Esophagus squamous epithelium (tissue), 5 donors: Measurements from ENCODE around the gene SPARCL1. TPM values are rescaled to one million over a fixed set of nuclear protein-coding genes. Genes with fewer than 3 reads are reported as not detected.

Experiments used
- DNase-seq: peaks from one replicate; lab custom pipeline; 2025; lab: John Stamatoyannopoulos, UW
- H3K27ac ChIP-seq, 4 donors: fragments of 200-600 bp; sonication (generic); one replicate each; pipeline ENCODE4 v1.5.1; 2016 to 2019; ENCODE audit warnings: mild to moderate bottlenecking in 1 of 4
- H3K27me3 ChIP-seq, 4 donors: fragments of 200-600 bp; sonication (generic); 1 replicate in 3 of 4; 2 replicates in 1 of 4; pipeline versions ENCODE4 v1.5.1 to v1.6.0; 2017 to 2021; ENCODE audit warnings: antibody characterized with exemption in 1 of 4
- H3K36me3 ChIP-seq, 3 donors: fragments of 200-600 bp; sonication (generic); one replicate each; pipeline ENCODE4 v1.5.1; 2016 to 2019
- H3K4me1 ChIP-seq, 3 donors: fragments of 200-600 bp; sonication (generic); one replicate each; pipeline ENCODE4 v1.5.1; 2017 to 2019
- H3K4me3 ChIP-seq, 4 donors: fragments of 200-600 bp; sonication (generic); 1 replicate in 3 of 4; 2 replicates in 1 of 4; pipeline ENCODE4 v1.5.1; 2016 to 2019; ENCODE audit warnings: mild to moderate bottlenecking in 2 of 4, moderate library complexity in 1 of 4
- H3K9me3 ChIP-seq, 3 donors: fragments of 200-600 bp; sonication (generic); one replicate each; pipeline ENCODE4 v1.5.1; 2016 to 2019
- CTCF ChIP-seq, 6 experiments: fragments of 450-650 bp in 4 of 6; fragments of 200-600 bp in 2 of 6; sonication (generic) in 2 of 6; IDR thresholded peaks; one replicate each; pipeline ENCODE4 v1.5.1; 2016 to 2019; ENCODE audit warnings: antibody characterized with exemption in 6 of 6, mild to moderate bottlenecking in 4 of 6, moderate library complexity in 4 of 6
- POLR2A ChIP-seq, 4 donors: fragments of 450-650 bp; IDR thresholded peaks; one replicate each; pipeline ENCODE4 v1.6.1; 2017; ENCODE audit warnings: antibody characterized with exemption in 4 of 4, mild to moderate bottlenecking in 4 of 4, moderate library complexity in 3 of 4
- WGBS, 2 donors: methylation state at CpG; one replicate each; pipeline ENCODE4 v1.1.5; 2018; 5-methylcytosine and 5-hydroxymethylcytosine counted together
- intact Hi-C: fragments of 100-400 bp; cut with DNase I; formaldehyde crosslinking; loops from one replicate; pipeline ENCODE4 v1.15.0; 2022
- total RNA-seq, 4 donors: library from RNA; depleted of rRNA; stranded (reverse); fragments of >200 nt; gene quantifications; one replicate each; pipeline ENCODE4 v1.1.0, GENCODE V29; 2016
- donor health status: DM: yes; HTN: yes; CAD: no.

Gene SPARCL1
- total RNA-seq, 4 donors from 2014 or later = 37.3 to 450 (median 131) TPM

GRCh38 chr4:87525636-87526295 is 3.4 kb downstream of the SPARCL1 start:
- WGBS, 2 donors = 15 to 33% methylated on average over 3 of the region's 3 CpGs
- no peaks in the 10 kb centered on the region for H3K9me3 ChIP-seq
- TF ChIP-seq POLR2A (IDR thresholded peaks at IDR 0.05) = peak in 3 of 4 donors; percentile 15 to 46 (median 26)
- no peak for TF ChIP-seq CTCF (IDR thresholded peaks at IDR 0.05)
- H3K27me3 ChIP-seq = no peaks in the 10 kb centered on the region
- no peak for DNase-seq
- H3K27ac ChIP-seq = peak overlapping the region; percentile 79 to 96 (median 92)
- peak overlapping the region; percentile 19 to 60 (median 46) for H3K4me3 ChIP-seq
- intact Hi-C loops = no loop called here
- peaks cover 0 to 4% (median 0%) of the 10 kb centered on the region in 3 donors for H3K36me3 ChIP-seq
- H3K4me1 ChIP-seq = peaks cover 25 to 96% (median 45%) of the 10 kb centered on the region in 3 donors

GRCh38 chr4:87524456-87524855 is 4.7 kb downstream of the SPARCL1 start:
- TF ChIP-seq CTCF (IDR thresholded peaks at IDR 0.05) (peak in 1 of 6 experiments; percentile 6), POLR2A (IDR thresholded peaks at IDR 0.05) (no peak)
- H3K4me1 ChIP-seq = peaks cover 25 to 95% (median 40%) of the 10 kb centered on the region in 3 donors
- DNase-seq = no peak
- H3K9me3 ChIP-seq = no peaks in the 10 kb centered on the region
- peaks cover 0 to 4% (median 0%) of the 10 kb centered on the region in 3 donors for H3K36me3 ChIP-seq
- H3K4me3 ChIP-seq = peak overlapping the region in 3 of 4 donors; percentile 8 to 60 (median 48)
- H3K27ac ChIP-seq = peak overlapping the region; percentile 79 to 96 (median 92)
- H3K27me3 ChIP-seq = no peaks in the 10 kb centered on the region
- 61 to 84% methylated on average over 2 of the region's 2 CpGs for WGBS, 2 donors
- intact Hi-C loops = no loop called here

GRCh38 chr4:87523307-87523706 is 5.9 kb downstream of the SPARCL1 start:
- intact Hi-C loops = no loop called here
- Histone ChIP-seq H3K4me1 (peaks cover 25 to 83% (median 37%) of the 10 kb centered on the region in 3 donors), H3K36me3 (peaks cover 0 to 4% (median 0%) of the 10 kb centered on the region in 3 donors), H3K9me3 (no peaks in the 10 kb centered on the region), H3K27me3 (no peaks in the 10 kb centered on the region), H3K27ac (peak overlapping the region; percentile 81 to 96 (median 92)), H3K4me3 (peak overlapping the region in 2 of 4 donors; percentile 12 to 60)
- TF ChIP-seq POLR2A (IDR thresholded peaks at IDR 0.05) = no peak
- TF ChIP-seq CTCF (IDR thresholded peaks at IDR 0.05) = no peak
- no peak for DNase-seq
- WGBS, 2 donors = 51 to 59% methylated on average over 4 of the region's 4 CpGs

GRCh38 chr4:87521757-87522374 is 7.3 kb downstream of the SPARCL1 start:
- Histone ChIP-seq H3K27ac (peak overlapping the region; percentile 81 to 96 (median 92)), H3K9me3 (no peaks in the 10 kb centered on the region), H3K27me3 (no peaks in the 10 kb centered on the region), H3K36me3 (peaks cover 0 to 4% (median 0%) of the 10 kb centered on the region in 3 donors), H3K4me1 (peaks cover 22 to 83% (median 41%) of the 10 kb centered on the region in 3 donors), H3K4me3 (peak overlapping the region in 1 of 4 donors; percentile 21)
- 12 to 16% methylated on average over 3 of the region's 3 CpGs for WGBS, 2 donors
- no peak for TF ChIP-seq CTCF (IDR thresholded peaks at IDR 0.05)
- no peak for TF ChIP-seq POLR2A (IDR thresholded peaks at IDR 0.05)
- DNase-seq = no peak
- intact Hi-C loops = no loop called here

- no peaks in the 10 kb centered on the region for H3K27me3 ChIP-seq
- intact Hi-C loops = no loop called here
- TF ChIP-seq POLR2A (IDR thresholded peaks at IDR 0.05) (no peak), CTCF (IDR thresholded peaks at IDR 0.05) (no peak)
- DNase-seq = no peak
- H3K4me1 ChIP-seq = peaks cover 19 to 83% (median 46%) of the 10 kb centered on the region in 3 donors
- no peaks in the 10 kb centered on the region for H3K9me3 ChIP-seq
- peaks cover 0 to 4% (median 0%) of the 10 kb centered on the region in 3 donors for H3K36me3 ChIP-seq
- H3K27ac ChIP-seq = peak overlapping the region; percentile 81 to 96 (median 92)
- 16 to 40% methylated on average over 1 of the region's 1 CpG for WGBS, 2 donors
- H3K4me3 ChIP-seq = peak overlapping the region in 1 of 4 donors; percentile 19
Observed at GRCh38 chr4:87521319-87521718, 7.9 kb downstream of the SPARCL1 start.
